Measurements from ENCODE around the gene CCDC146.
"Not testable (repeated sequence)": the region's sequence is repeated elsewhere in the genome, so short reads cannot be mapped to it uniquely, and the experiment has no call there.

CCDC146 gene

GRCh38 chr7:77331938-77332695, 209.7 kb downstream of the CCDC146 start:
- DNase-seq = peak; percentile 22

- DNase-seq = not testable (repeated sequence)
Observed at GRCh38 chr7:77334039-77334438, 211.6 kb downstream of the CCDC146 start.

- DNase-seq = no peak
Observed at GRCh38 chr7:77335581-77335980, 213.2 kb downstream of the CCDC146 start.

- no peak for DNase-seq
Observed at GRCh38 chr7:77337456-77337990, 215.1 kb downstream of the CCDC146 start.

- DNase-seq = no peak
Observed at GRCh38 chr7:77338260-77338659, 215.8 kb downstream of the CCDC146 start.

- no peak for DNase-seq
Observed at GRCh38 chr7:77338883-77339629, 216.6 kb downstream of the CCDC146 start.

GRCh38 chr7:77339726-77340125, 217.3 kb downstream of the CCDC146 start:
- no peak for DNase-seq

All from activated T-cell treated with anti-CD3 and anti-CD28 coated beads, Interleukin-2, amount 50 U/mL, for 1 hour (primary cell).